ENCODE data around the gene C12orf42.
"Not testable (repeated sequence)": the region's sequence is repeated elsewhere in the genome, so short reads cannot be mapped to it uniquely, and the experiment has no call there.

Gene C12orf42

DNA sequence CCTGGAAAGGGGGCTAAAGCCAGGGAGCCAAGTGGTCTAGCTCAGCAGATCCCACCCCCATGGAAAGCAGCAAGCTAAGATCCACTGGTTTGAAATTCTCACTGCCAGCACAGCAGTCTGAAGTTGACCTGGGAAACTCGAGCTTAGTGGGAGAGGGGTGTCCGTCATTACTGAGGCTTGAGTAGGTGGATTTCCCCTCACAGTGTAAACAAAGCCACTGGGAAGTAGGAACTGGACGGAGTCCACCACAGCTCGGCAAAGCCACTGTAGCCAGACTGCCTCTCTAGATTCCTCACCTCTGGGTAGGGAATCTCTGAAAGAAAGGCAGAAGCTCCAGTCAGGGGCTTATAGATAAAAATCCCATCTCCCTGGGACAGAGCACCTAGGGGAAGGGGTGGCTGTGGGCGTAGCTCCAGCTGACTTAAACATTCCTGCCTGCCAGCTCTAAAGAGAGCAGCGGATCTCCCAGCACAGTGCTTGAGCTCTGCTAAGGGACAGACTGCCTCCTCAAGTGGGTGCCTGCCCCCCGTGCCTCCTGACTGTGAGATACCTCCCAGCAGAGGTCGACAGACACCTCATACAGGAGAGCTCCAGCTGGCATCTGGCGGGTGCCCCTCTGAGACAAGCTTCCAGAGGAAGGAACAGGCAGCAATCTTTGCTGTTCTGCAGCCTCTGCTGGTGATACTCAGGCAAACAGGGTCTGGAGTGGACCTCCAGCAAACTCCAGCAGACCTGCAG lies 70.8 kb downstream of the C12orf42 start:
- not testable (repeated sequence) for DNase-seq (ENCODE audit: low read depth, low spot score)

DNA sequence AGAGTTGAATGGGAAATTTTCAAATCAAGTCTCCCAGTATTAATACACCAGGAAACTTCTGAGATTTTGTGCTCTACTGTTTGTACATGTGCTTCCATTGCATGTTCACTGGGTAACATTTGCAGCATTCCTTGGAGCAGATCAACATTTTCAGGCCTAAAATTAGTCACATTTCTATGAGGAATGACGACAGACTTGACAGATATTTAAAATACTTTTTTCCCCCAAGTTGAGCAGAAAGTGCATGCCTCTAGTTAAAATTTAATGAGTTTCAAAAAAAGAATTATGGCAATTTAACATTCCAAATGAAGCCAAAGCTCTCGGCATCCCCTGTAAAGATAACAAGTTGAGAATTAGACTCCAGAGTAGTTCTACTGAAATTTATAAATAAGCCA lies 72.3 kb downstream of the C12orf42 start:
- no peak for DNase-seq (ENCODE audit: low read depth, low spot score)

DNA sequence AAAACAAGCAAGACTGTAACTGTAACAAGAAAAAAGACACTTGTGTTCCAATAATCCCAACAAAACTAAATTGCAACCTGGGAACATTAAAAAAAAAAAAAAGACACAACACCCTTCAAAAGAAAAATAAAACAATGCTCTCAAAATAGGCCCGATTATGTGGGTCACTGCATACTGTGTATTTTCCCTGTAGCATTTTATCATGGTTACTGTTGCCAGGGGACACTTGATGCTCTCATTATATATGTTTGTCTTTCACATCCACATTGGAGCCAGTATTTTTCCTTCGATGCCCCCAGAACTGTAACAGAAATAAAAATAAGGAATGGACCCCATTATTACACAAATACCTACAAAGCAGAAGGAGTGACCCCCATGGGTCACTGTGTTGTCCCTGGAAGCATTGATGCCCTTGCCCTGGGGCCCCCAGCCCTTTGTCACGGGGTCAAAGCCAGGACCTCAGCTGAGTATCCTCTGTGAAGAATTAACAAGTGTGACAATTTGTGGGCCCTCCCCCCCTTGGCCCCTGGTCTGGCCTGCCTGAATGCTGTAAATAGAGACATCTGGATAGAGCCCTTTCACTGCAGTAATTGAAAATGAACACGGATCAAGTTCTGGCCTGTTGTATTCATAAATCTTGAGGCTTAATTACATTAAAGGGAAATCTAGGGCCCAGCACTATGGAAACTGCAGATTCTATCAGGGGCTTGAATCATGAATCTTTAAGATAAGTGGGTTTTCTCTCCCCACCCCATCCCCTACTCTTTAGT lies 72.8 kb downstream of the C12orf42 start:
- DNase-seq (ENCODE audit: low read depth, low spot score): peak; percentile 20

DNA sequence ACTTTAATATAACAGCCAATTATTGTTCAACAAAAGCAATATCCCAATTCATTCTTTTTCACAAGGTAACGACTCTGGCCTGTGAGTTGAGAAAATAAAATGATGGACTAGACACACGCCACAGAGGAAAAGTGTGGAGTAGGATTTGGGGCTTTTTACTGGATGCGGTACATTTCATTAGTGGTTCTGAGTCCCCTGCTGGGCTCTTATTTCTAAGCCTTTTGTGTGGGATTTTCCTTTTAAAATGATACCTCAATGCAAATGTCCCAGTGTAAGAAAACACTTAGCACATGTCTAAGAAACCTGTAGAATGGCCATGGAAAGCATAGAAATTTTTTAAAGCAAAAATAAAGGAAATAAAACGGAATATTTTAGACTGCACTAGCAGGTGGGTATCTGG lies 73.4 kb downstream of the C12orf42 start:
- DNase-seq (ENCODE audit: low read depth, low spot score): no peak

DNA sequence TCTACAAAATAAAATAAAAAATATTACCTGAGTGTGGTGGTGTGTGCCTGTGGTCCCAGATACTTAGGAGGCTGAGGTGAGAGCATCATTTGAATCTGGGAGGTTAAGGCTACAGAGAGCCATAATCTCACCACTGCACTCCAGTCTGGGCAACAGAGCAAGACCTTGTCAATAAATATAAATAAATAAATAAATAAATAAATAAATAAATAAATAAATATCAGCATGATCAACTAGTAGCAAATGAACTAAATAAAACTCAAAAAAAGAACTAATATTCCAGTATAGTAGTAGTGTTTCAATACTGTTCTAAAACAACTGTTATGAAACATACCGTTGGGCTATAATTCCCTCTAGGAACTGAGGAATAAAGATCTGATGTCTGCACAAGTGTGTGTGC lies 74.4 kb downstream of the C12orf42 start:
- no peak for DNase-seq (ENCODE audit: low read depth, low spot score)

DNA sequence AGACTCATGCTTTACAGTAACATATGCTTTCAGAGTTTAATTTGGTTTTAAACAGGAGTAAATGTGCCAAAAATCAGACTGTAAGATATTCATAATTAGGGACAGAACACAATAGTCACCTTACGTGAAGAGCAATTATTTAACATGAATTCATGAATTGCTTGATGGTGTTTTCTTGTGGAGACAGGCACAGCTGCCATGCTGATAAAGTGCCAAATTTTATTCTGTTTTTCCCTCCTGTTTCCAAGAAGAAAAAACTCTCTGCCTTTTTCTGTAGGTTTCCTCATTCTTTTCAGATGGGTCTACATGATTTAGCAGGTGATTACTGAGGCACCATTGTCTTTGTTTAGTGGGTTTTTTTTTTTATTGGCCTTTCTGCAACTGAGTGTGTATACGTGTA lies 80.1 kb downstream of the C12orf42 start:
- DNase-seq (ENCODE audit: low read depth, low spot score): no peak

DNA sequence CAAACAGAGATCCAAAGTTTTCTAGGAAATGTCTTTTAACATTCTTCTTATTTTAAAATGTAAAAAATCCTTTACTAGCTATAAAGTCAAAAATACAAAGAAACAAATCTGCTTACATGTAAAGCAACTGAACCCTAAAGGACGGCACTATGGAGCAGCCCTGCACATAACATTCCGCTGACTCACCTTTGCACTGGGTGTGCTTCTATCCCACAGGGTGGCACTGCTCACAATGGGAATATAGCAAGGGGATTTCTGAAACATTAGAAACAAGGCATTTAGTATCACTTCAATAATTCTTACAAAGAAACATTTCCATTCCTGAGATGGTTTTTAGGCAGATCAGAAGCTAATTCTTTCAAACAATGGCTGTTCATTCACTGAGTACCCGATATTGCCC lies 94.3 kb downstream of the C12orf42 start:
- peak; percentile 10 for DNase-seq (ENCODE audit: low read depth, low spot score)

DNA sequence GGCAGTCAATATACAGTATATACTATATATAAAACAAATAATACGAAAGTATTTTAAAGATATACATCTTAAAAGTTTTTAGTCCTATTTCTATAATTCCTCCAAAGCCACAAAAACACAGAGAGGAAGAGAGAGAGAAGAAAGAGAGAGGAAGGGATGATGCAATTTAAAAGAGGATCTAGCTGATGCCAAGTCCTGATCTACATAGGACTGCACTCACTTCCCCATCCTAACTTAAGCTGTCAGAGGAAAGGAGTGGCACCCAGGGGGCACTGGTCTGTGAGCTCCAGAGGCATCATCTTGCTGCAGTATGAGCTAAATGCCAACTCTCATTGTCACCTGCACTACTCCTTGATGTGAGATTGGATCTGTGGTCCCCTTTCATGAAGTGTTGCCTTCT lies 95.8 kb downstream of the C12orf42 start:
- DNase-seq (ENCODE audit: low read depth, low spot score): no peak

DNA sequence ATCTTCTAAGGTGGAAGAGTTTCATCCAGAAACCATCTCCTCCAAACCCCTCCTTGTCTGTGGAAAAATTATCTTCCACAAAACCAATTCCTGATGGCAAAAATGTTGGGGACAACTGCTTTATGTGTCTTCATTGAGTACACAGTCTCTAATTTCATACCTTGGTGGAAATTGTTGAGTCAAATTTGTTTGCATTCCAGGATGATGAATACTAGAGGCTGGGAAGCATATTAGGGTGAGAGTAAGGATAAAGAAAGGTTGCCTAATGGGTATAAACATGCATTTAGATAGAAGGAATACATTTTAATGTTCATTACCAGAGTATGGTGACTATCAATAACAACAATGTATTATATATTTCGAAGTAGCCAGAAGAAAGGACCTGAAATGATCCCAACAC lies 98.2 kb downstream of the C12orf42 start:
- no peak for DNase-seq (ENCODE audit: low read depth, low spot score)

DNA sequence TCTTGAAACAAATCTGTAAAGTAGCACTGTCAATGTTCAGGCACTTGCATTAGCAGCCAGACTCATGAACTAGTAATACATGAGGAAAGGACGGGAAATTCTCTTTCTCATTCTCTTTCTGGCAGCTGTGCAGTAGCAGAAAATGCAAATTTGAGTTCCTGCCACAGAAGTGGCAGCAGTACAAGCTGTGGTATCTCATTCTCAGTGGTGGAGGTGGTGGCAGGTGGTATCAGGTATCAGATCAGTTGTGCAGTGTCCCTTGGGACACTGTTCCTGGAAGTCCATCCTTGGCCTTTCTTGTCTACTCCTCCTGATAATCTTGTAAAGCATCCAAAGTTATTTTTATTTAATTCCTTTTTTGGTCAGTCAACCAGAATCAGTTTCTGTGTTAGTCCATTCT lies 103.0 kb downstream of the C12orf42 start:
- DNase-seq (ENCODE audit: low read depth, low spot score): no peak

DNA sequence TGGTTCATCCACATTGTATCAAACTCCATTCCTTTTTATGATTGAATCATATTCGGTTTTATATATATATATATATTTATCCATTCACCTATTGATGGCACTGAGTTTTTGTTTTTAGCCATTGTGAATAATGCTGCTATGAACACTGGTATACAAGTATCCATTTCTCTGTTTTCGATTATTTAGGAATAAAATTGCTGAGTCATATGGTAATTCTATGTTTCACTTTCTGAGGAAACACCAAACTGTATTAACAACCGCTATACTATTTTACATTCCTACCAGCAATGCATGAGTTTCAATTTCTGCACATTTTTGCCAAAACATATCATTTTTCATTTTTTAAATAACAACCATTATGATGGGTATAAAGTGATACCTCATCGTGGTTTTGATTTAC lies 104.7 kb downstream of the C12orf42 start:
- no peak for DNase-seq (ENCODE audit: low read depth, low spot score)

DNA sequence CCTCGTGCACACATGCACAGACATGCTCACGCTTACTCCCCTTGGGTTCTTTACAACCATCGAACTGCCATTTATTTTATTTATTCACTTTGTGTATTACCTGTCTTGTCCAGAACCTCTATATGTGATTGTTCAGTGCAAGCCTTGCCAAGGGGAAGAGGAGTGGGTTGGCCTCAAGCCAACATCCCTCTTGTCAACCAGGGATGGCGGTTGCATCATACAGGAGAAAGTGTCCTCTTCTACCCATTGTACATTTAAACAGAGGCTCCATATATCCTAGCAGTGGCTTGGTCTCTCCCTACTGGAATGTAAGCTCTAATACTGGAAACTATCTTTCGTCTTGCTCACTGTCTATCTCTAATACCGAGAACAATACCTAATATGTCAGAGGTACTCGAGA lies 108.4 kb downstream of the C12orf42 start:
- no peak for DNase-seq (ENCODE audit: low read depth, low spot score)

DNA sequence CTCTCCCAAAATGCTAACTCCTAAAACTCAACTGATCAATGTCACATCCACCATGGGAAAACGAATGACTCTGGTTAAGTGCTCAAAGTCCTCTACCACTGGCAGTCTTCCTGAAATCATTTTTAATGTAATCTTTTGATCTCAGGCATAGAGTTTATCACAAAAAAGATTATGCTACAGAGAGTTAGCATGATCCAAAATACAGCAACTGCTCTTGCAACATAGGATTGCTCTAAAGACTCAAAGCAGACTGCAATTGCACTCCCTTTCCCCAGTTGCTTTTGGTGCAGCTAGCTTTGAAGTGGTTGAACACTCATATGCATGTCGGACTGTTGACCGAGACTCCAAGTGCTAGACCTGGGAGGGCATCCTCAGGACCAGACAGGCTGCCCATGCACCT lies 109.3 kb downstream of the C12orf42 start:
- DNase-seq (ENCODE audit: low read depth, low spot score): no peak

DNA sequence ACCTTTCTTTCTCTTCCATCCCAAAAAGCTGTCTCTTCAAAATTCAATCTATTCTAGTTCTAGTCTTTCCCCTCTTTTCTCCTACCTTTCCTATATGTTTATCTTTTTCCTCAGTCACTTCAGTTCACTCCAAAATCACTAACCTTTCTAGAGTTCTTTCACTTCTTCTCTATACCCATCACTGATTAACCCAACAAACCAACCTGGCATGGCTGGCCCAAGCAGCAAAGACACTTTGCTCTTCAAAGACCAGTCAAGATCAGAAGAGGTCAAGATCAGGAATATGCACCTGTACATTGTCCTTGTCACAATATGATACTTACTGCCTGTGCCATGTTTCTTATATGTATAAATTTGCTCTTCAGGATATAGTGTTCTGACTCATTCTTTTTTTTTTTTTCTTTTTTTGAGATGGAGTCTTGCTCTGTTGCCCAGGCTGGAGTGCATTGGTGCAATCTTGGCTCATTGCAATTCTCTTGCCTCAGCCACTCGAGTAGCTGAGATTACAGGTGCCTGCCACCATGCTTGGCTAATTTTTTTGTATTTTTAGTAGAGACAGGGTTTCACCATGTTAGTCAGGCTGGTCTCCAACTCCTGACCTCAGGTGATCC lies 112.9 kb downstream of the C12orf42 start:
- DNase-seq (ENCODE audit: low read depth, low spot score): no peak

DNA sequence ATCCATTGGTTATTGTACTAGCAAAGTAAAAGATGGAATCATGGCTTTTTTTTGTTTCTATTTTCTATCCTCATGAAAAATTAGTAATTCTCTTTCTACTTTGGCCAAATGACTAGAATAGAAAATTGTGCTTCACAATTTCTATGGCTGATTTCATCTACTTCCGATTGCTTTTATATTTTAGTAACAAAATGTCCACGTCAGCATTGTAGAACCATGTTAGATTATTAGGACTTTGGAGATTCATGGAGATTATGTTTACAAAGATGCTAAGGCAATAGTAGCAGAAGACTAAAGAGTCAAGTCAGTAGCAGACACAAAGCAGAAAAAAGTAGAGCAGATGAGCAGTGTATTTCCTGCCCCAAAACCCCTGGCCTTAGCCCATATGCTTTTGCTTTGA lies 113.6 kb downstream of the C12orf42 start:
- DNase-seq (ENCODE audit: low read depth, low spot score): no peak

DNA sequence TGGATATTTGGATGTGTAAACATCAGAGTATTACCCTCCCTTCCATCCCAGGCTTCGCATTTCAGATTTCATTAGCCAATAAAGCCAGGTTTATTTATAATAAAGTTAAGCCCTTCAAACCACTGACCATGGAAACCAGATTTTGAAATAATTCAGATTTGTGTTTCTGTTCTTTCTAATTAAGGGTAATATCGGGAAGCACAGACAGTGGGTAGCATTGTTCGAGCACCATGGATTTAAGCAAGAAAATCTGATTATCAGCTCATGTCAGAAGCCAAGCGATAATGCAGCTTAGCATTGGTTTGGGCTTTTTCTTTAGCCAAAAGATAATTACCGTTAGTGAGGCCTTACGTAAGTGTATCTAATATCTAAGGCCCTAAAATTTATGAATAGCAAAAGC lies 116.1 kb downstream of the C12orf42 start:
- no peak for DNase-seq (ENCODE audit: low read depth, low spot score)

DNA sequence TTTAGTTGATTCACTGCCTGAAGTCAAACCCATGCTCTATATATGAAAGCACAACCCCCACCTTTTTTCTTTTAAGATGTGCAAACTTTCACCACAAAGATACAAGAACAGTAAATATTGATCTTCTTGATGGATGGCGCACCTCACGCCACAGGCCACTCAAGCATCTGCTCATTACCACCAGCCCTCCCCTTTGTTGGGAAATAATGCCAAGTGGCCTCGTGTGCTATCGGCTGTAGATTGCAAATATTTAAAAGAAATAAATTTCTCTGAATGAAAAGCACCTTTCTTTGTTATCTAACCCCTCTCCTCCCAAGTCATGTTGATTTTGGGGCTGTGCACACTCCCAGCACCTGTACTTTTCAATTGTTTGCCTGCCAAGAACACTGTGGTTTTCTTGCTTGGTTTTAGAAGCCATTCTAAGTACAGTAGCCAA lies 122.7 kb downstream of the C12orf42 start:
- DNase-seq (ENCODE audit: low read depth, low spot score): no peak

DNA sequence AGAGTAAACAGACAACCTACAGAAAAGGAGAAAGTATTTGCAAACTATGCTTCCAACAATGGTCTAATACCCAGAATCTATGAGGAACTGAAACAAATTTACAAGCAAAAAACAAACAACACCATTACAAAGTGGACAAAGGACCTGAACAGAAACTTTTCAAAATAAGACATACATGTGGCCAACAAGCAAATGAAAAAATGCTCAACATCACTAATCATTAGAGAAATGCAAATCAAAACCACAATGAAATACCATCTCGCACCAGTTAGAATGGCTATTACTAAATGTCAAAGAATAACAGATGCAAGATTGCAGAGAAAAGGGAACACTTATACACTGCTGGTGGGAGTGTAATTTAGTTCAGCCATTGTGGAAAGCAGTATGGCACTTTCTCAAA lies 125.8 kb downstream of the C12orf42 start:
- no peak for DNase-seq (ENCODE audit: low read depth, low spot score)

DNA sequence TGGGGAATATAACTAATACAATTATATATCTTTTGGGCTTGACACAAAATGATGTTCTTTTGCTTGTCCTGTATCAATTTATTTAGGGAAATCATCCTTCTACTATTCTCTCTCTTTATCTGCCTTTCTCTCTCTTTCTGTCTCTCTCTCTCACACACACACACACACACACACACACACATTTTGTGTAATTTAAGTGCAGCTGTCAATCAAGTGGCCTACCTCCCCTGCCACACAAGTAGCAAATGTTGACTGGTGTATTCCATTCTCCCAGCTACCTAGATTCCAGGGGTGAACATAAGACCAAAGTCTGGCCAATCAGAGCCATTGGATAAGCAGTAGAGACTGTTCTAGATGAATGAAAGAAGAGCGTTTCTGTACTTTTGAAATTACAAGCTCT lies 127.6 kb downstream of the C12orf42 start:
- no peak for DNase-seq (ENCODE audit: low read depth, low spot score)

DNA sequence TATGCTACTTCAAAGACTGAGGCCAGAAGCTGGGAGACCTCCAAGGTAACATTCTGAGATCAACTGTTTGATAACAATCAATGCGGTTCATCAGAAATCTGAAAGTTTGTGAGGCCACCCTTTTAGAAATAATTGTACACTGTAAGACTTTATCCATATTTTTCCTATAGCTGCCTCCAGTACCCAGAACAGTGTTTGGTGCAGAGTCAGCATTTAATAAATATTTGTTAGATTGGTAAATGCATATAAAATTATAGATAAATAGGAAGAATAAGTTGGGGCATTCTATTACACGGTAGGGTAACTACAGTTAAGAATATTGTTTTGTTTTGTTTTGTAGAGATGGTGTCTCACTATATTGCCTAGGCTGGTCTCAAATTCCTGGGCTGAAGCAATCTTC lies 141.4 kb downstream of the C12orf42 start:
- no peak for DNase-seq (ENCODE audit: low read depth, low spot score)

DNA sequence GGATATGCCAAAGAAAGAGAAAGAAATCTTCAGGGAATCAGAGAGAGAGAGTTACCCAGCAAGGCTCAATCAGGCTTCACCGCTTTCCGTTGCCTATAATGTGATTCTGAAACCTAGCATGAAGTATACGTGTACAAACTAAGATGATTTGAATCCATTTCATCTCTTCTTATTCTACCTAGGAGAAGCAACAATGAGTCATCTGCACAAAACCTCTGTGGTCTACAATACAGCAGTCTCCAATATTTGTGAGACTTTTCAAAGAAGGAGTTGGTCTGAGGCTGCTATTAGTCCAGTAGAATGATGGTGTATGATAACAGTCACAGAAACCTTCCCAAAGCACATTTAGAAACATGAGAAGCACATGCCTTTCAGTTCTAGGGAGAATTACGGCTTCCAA lies 141.9 kb downstream of the C12orf42 start:
- no peak for DNase-seq (ENCODE audit: low read depth, low spot score)

DNA sequence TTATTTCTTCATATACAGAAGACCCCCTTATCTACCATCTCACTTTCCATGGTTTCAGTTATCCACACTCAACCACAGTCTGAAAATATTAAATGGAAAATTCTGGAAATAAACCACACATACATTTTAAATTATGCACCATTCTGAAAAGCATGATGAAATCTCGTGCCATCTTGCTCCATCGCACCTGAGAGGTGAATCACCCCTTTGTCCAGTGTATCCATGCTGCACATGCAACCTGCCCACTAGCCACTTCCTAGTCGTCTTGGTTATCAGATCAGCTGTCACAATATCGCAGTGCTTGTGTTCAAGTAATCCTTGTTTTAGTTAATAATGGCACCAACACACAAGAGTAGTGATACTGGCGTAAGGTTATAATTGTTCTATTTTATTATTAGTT lies 145.7 kb downstream of the C12orf42 start:
- no peak for DNase-seq (ENCODE audit: low read depth, low spot score)

DNA sequence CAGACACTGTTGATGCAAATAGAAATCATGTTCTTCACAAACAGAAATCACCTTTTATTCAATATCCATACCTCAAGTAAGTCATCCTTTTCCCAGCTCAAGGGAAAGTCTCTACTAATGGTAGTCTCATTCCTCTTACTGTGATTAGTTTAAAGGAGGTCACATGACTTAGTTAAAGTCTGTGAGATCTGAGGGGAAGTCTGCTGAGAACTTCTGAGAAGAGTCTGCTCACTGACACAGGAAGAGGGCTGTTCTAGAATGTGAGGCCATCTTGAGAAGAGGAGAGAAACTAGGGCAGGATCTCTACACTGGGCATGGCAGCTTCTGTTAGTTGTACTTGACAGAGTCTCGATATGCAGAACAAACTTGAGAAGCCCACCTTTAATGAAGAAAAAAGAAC lies 146.8 kb downstream of the C12orf42 start:
- DNase-seq (ENCODE audit: low read depth, low spot score): no peak

Data from ELF-1 (cell line).